MM.1S (cell line): ENCODE results near the gene EIF4E.

Experiments used
- EZH2 ChIP-seq: fragments of 300-600 bp; sonication (generic); optimal IDR thresholded peaks from 2 replicates; pipeline ENCODE3; 2017; ENCODE audit warnings: low read depth, mild to moderate bottlenecking, antibody characterized with exemption, low read length, mixed read lengths
- EZH2phosphoT487 ChIP-seq: fragments of 300-600 bp; sonication (generic); IDR thresholded peaks from 2 replicates; pipeline ENCODE4 v1.6.1; 2018; ENCODE audit warnings: antibody characterized with exemption, low read length
- TF ChIP-seq, protein P1 (sequence below): fragments of 300-600 bp; sonication (generic); IDR thresholded peaks from 2 replicates; pipeline ENCODE4 v1.5.1; 2016; ENCODE audit warnings: antibody characterized with exemption, low read length, mixed read lengths

GRCh38 chr4:98861100-98861884, 67.6 kb downstream of the EIF4E start:
- TF ChIP-seq, protein P1, sequence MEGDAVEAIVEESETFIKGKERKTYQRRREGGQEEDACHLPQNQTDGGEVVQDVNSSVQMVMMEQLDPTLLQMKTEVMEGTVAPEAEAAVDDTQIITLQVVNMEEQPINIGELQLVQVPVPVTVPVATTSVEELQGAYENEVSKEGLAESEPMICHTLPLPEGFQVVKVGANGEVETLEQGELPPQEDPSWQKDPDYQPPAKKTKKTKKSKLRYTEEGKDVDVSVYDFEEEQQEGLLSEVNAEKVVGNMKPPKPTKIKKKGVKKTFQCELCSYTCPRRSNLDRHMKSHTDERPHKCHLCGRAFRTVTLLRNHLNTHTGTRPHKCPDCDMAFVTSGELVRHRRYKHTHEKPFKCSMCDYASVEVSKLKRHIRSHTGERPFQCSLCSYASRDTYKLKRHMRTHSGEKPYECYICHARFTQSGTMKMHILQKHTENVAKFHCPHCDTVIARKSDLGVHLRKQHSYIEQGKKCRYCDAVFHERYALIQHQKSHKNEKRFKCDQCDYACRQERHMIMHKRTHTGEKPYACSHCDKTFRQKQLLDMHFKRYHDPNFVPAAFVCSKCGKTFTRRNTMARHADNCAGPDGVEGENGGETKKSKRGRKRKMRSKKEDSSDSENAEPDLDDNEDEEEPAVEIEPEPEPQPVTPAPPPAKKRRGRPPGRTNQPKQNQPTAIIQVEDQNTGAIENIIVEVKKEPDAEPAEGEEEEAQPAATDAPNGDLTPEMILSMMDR, result no peak
- no peak for TF ChIP-seq EZH2
- no peak for TF ChIP-seq EZH2phosphoT487
